ENCODE measurements around the gene DCAF17.

The DCAF17 gene, protein sequence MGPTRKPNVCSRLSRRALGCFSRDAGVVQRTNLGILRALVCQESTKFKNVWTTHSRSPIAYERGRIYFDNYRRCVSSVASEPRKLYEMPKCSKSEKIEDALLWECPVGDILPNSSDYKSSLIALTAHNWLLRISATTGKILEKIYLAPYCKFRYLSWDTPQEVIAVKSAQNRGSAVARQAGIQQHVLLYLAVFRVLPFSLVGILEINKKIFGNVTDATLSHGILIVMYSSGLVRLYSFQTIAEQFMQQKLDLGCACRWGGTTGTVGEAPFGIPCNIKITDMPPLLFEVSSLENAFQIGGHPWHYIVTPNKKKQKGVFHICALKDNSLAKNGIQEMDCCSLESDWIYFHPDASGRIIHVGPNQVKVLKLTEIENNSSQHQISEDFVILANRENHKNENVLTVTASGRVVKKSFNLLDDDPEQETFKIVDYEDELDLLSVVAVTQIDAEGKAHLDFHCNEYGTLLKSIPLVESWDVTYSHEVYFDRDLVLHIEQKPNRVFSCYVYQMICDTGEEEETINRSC

DNA sequence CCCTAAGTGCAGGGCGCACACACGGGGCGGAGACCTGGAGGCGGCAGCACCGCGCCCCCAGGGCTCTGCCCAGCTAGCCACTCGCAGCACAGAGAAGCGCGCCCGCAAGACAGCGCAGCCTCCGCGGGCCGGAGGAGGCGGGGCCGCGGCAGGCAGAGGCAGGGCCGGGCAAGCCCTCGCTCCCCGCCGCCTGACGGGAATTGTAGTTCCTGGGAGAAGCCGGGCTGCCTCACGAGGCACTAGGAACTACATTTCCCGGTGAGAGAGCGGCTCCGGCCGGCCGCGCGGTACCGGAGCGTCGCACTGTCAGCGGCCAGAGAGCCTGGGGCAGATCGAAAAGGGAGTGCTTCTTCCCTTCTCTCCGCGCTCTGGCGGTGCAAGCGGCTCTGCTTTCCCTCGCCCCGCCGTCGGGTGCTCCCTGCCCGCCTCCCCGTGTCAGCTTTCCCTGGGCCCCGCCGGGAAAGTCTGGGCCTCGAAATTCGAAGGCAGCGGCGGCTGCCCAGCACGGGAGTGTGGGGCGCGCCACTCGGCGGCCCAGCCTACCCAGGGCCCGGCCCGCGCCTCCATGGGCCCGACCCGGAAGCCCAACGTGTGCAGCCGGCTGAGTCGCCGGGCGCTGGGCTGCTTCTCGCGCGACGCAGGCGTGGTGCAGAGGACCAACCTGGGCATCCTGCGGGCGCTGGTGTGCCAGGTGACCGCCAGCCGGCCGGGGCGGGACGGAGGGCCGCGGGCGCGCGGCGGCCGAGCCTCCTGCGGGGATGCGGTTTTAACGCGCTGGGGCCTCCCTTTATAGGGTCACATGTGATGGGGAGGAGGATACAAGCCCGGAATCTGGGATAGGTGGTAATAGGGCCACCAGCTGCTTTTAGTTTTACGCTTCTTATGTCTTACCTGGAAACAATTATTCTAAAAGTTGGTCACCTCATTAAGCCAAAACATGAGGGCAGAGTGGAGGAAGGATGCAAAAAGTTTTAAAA is at the start of gene DCAF17:
Gene DCAF17, plus strand, starts transcription at position 214 of the 977 bp plus-strand sequence. Its CDS starts 352 bp downstream, at position 566.
- peak; percentile 98 for DNase-seq (ENCODE audit: low spot score)

DNA sequence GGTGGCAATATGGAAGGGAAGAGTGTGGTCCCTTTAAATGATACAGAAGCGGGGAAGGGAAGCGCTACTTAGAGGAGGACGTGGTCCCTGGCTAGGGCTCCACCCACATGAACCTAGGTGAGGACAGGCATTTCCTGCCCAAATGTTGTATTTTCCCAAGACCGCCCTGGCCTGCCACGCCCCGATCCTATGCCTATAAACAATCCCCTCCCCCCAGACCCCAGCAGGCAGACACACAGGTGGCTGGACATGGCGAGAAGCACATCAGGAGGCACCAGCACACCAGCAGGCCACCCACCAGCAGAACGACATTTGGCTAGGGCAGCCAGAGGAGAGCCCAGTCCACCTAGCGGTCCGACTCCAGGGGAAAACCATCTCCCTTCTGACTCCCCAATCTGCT is 47.4 kb upstream of the DCAF17 start:
- no peak for DNase-seq (ENCODE audit: low spot score)

DNA sequence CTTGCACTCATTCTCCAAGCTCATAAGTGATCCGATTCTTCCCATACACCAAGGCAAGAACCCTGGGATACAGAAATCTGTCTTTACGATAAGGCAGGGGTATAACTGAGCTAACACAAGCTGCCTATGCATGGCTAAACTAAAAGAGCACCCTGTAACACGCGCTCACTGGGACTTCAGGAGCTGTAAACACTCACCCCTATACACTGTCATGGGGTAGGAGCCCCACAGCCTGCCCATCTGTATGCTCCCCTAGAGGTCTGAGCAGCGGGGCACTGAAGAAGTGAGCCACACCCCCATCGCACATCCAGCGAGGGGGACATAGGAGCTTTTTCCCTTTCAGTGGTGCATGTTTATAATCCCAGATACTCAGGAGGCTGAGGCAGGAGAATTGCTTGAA is 47.0 kb upstream of the DCAF17 start:
- no peak for DNase-seq (ENCODE audit: low spot score)

DNA sequence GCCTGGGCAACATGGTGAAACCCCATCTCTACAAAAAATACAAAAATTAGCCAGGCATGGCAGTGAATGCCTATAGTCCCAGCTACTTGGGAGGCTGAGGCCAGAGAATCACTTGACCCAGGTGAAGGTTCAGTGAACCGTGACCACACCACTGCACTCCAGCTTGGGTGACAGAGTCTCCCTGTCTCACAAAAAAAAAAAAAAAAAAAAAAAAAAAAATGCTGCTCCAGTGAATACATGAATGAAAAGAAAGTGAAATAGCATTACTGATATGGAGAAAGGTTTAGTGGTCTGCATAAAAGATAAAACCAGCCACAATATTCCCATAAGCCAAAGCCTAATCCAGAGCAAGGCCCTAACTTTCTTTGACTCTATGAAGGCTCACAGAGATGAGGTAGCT is 44.7 kb upstream of the DCAF17 start:
- no peak for DNase-seq (ENCODE audit: low spot score)

DNA sequence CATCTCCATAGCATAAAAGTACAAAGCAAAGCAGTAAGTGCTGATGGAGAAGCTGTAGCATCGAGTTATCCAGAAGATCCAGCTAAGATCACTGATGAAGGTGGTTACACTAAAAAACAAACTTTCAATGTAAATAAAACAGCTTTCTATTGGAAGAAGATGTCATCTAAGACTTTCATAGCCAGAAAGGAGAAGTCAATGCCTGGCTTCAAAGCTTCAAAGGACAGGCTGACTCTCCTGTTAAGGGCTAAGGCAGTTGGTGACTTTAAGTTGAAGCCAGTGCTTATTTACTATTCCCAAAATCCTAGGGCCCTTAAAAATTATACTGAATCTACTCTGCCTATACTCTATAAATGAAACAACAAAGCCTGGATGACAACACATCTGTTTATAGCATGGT is 44.2 kb upstream of the DCAF17 start:
- DNase-seq (ENCODE audit: low spot score), result no peak

DNA sequence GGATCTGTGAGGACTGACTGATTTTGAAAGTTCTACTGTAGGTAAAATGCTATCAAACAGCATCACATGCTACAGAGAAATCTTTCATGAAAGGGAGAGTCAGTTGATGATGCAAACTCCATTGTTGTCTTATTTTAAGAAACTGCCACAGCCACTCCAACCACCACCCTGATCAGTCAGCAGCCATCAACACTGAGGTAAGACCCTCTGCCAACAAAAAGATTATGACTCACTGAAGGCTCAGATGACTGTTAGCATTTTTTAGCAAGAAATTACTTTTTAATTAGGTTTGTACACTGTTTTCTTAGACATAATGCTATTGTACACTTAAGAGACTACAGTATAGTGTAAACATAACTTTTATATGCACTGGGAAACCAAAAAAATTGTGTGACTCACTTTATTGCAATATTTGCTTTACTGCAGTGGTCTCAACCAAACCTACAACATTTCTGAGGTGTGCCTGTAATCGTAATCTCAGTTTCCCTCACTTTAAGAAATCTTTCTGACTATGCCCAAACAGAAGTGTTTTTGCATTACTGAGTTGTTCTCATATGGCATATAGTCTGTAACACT is 43.0 kb upstream of the DCAF17 start:
- peak; percentile 33 for DNase-seq (ENCODE audit: low spot score)

DNA sequence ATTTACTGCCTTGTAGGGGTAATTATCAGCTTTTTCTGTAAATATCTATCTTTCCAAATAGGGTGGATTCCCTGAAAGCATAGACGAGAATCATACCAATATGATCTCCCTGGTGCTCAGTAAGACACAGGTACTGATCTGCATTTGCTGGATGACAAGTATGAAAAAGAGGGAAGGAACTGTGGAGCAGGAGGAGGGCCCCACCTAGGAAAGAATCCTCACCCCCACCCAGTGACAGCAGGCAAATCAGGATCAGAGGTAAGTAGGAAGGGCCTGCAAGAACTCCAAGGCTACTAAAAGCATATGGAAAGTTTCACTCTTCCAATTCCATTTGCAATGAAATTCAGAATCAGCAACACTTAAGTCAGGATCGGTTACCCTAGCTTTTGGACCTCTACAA is 42.5 kb upstream of the DCAF17 start:
- no peak for DNase-seq (ENCODE audit: low spot score)

DNA sequence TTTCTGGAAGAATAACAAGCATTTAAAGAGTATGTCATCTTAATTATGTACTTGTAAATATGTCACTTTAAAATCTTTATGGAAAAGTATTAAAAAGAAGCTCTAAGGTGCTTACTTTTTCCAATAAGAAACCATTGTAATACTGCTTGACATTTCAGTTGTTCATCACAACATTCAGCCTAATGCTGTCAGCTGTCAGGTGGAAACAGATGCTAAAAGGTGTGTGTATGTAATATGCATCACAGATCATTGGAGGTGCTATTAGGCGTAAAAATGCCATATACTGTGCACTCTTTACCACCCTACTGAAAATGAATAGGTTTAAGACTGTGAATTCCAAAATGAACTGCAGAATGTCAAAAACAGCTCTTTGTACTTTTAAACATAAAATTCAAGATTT is 40.5 kb upstream of the DCAF17 start:
- no peak for DNase-seq (ENCODE audit: low spot score)

DNA sequence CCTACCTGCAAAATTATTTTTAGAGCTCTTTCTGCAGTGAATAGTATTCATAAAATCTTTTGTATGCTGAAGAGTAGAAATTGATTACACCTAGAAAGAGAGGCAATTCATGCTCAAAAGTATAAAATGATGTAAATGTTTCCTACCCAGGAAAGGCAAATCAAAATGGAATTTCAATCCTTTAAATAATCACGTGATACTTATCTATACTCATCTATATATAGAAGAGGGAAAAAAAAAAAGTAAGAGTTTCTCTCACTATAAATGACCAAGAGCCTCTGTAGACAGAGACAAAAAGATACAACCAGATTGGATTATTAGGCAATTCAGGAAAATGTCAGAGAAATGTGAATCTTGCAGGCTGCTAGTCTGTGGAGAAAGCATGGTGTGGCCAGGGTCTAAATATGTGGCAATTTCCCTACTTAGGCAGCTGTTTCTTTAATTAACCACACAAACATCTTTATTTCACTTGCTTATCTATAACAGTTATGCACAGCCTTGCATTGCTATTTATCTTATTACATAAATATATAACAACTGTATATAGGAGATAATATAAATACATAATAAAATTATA is 39.8 kb upstream of the DCAF17 start:
- DNase-seq (ENCODE audit: low spot score), result no peak

DNA sequence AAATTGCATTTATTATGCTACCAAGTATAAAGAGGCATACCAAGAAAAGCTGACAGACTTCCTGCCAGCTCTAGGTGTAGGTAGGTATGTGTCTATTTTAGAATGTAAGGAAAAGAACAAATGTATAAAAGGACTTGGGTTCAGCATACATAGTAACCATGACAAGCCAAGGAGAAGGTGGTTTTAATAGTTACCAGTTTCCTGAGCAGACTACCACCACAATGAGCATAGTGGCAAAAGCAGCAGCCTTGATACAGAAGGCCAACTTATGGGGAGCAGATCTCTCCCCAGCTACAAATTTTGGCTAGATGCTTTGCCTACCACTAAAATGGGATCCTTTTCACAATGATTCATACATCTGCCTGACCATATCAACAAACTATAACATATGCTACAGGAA is 34.7 kb upstream of the DCAF17 start:
- no peak for DNase-seq (ENCODE audit: low spot score)

DNA sequence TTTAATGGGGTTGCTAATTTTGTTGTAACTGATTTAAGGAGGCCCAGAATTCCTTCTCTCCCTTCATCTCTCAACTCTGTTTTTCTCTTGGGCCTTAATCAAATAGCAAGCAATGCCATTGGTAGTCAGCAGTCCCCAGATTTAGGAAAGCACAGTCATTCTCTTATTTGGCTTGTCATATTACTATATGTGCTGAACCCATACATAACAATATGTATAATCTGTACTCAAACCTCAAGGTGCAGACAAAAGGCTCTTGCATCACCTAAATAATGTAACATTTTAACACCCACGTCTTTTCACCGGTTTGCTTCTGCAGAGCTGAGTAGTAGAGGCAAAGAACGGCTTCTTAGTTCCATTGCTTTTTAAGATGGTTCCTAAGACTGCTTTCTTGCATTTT is 33.6 kb upstream of the DCAF17 start:
- no peak for DNase-seq (ENCODE audit: low spot score)

DNA sequence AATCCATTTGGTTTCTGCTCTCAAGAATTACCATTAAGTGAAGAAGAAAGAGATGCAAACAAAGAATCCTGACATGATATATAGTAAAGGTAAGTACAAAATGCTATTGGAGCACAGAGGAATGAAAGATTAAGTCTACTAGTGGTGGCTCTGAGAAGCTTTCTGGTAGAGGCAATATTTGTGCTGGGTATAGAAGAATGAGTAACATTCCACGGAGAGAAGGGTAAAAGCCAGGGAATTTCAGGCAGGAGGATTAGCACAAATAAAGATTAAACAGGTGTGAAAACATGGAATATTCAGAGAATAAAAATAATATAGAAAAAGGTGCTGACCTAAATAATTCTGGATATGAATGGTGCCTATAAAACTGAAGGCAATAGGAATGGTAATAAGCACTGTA is 32.1 kb upstream of the DCAF17 start:
- no peak for DNase-seq (ENCODE audit: low spot score)

DNA sequence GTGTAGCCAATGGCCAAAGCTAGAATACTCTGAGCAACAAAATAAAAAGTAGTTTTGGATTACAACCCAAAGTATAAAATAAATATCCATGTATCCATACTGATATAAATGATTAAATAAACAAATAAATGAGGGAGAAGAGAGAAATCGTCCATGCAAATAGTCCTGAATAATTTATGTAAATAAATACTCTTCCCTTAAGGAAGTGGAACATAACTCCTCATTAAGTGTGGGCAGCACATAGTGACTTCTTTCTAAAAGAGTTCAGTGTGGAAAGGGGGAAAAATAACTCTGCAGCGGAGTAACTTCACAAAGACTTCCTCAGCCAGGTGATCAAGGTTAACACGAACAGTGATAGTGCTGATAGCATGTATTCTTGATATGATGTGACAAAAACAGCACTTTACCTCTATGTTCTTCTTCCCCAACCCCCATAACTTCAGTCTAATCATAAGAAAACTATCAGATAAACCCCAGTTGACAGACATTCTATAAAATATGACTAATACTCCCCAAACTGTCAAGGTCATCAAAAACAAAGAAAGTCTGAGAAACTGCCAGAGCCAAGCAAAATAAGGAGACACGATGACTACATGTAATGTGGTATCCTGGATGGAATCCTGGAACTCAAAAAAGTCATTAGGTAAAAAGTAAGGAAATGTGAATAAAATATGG is 31.0 kb upstream of the DCAF17 start:
- DNase-seq (ENCODE audit: low spot score), result no peak

DNA sequence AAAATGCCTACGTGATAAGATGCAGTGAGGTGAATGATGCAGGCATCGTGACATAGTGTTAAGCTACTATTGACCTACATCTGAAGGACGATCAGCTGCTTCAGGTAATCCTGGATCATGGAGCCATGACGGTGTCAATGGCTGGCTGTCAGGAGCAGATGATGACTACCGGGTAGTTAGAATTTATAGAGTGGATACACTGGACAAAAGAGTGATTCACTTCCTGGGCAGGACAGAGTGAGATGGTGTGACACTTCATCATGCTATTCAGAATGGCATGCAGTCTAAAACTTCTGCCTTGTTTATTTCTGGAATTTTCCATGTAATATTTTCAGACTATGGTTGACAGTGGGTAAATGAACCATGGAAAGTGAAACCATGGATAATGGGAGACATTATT is 29.8 kb upstream of the DCAF17 start:
- DNase-seq (ENCODE audit: low spot score), result peak; percentile 32

DNA sequence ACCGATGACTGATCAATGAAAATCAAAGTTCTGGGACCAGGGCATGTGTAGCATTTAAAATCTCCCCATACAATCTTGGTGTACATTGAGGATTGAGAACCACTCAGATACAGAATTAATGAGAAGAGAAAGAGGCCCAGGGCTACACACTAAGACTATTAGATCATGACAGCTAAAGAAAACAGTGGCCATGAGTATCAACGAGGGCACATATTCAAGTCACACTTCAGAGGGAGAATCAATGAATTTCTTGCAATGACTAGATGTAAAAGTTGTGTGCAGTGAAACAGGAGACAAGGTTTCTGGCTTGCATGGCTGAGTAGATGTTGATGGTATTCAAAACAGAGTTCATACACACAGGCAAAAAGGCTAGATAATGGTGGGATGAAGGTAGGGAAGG is 29.3 kb upstream of the DCAF17 start:
- no peak for DNase-seq (ENCODE audit: low spot score)

DNA sequence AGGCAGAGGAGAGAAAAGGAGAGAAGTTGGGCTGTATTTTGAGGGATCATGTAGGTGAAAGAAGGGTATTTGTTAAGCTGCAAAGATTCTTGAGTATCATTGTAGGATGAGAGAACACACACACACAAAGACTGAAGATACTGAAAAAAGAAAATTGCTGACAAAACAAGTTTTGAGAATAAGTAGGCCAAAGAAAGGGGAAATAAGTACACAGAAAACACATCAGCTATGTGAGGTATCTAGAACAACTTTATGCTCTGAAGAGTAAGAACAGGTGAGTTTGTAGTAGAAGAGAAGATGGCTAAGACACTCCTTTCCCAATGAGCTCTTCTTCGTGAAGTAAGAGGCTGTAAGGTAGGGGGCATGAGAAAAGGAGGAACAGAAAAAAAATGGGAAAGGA is 28.5 kb upstream of the DCAF17 start:
- DNase-seq (ENCODE audit: low spot score), result no peak

DNA sequence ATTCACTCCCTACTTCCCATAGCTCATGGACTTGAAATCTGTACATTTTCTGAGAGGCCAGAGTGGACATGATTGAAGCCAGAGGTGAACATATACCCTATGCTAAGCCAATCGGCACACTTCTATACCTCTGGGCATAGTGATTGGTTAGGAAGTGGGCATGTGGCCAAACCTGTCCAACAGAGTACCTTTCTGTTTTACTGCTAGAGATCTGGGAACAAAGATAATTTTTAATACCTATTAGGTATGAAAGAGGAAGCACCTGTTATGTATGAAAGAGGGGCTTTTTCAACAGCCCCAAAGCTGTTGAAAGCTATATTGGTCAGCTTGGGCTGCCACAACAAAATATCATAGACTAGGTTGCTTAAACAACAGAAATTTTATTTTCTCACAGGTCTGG is 28.0 kb upstream of the DCAF17 start:
- no peak for DNase-seq (ENCODE audit: low spot score)

DNA sequence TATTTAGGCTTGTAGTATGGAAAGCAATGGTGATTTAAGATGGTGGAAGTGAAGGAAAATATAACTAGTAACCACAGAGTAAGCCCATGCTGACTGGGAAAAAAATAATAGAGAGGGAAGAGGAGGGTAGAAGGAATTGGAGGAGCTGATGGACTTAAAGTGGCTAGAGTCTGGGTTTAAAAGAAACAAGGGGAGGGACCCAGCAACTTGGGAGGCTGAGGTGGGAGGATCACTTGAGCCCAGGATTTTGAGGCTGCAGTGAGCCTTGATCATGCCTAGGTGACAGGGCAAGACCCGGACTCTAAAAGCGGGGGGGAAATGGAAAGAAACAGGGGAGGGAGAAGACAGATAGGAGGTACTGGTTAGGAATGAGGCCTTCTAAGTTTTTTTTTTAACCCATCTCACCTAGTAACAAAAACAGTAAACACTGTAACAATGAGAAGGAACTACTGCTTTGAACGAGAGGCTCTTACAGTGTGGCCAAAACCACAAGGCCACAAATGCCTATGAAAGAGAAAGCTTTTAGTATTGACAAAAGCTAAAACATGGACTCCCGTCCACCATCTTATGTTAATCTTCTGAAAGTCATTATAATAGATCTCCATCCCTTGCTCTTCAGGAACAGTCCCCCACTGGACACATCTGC is 26.9 kb upstream of the DCAF17 start:
- no peak for DNase-seq (ENCODE audit: low spot score)

DNA sequence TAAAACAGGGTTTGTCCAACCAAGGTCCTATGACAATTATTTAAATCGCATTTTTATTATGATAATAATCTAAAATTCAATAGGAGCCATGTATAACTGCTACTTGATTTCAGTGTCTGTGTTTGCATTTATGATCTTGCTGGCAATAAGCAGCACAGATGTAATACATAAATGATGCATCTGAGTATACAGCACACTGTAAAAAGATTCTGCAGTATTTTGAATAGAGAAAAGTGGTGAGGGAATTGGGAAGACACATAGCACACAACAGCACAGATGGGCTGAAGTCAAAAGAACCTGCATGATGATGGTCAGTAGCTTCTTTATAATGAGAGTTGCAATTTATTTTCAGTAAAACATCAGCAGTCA is 26.4 kb upstream of the DCAF17 start:
- no peak for DNase-seq (ENCODE audit: low spot score)

DNA sequence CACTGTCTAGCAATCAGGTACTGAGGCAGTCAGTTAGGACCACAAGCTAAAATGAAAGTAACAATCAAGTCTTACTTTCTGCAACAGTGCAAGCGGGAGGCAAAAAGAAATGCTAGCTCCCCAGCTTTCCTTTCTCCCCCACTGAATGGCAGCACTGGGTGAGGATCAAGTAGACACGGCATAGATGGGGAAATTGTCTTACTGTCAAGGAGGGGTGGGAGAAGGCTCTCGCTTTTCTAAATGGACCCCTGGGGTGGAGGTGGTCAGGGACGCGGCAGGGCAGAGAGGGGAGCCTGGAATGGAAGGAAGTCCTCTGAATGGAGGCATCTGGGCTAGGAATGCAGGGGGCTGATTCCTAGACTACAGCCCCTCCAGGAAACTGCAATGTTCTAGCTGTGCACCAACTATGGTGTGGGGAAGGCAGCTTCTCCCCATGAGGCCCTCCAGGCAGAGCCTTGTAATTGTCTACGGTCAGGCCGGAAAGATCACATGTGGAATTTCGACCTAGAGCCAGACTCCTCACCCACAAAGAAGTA is 24.5 kb upstream of the DCAF17 start:
- no peak for DNase-seq (ENCODE audit: low spot score)

DNA sequence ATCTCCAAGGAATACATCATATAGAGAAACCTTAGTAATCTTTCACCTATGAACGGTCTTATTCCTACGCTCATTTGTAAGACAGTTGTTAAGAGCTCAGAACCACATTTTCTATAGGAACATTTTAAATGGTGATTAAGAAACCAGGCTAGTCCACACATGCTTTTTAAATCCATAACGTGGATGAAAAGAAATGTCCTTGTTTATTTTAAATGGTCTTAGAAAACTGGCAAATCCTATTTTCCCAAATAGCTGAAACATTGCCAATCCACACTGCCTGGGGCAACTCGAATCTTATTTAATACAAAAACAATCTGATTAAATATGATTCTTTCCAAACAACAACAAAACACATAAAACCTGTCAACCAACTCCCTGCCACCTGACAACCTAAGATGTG is 23.9 kb upstream of the DCAF17 start:
- DNase-seq (ENCODE audit: low spot score), result no peak
